Amniotic stem cell (primary cell): ENCODE data around the gene NKAP.
"Not testable (repeated sequence)": the region's sequence is repeated elsewhere in the genome, so short reads cannot be mapped to it uniquely, and the experiment has no call there.

Experiments used
- DNase-seq: peaks from one replicate; lab custom pipeline; 2025; lab: John Stamatoyannopoulos, UW

NKAP gene

DNA sequence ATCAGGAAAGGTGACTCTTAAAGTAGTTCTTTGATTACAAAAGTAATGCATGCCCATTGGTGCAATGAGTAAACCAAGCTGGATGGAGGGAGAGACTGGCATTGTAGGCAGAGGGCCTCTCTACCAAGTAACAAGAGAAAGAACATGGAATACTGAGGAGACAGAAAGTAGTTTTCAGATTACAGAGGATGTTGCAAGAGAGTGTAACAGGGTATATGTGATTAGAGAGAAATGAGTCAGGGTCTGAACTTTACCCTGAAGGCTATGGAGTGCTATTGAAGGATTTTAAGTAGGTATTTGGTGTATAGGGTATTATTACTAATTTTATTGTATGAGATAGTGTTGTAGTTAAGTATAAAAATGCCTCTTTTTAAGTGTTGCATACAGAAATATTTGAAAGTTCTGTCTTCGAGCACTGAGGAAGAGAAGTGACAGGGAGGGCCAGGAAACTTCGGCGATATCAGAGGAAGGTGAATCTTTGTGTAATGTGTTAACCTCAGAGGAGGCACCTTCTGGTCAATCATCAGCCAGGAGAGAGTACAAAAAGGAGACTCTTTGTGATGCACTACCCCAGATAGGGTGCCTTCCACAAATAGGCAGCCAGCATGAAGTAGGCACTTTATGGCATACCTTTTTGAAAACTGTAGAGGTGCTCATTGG, 8.2 kb downstream of the NKAP start:
- DNase-seq = no peak

DNA sequence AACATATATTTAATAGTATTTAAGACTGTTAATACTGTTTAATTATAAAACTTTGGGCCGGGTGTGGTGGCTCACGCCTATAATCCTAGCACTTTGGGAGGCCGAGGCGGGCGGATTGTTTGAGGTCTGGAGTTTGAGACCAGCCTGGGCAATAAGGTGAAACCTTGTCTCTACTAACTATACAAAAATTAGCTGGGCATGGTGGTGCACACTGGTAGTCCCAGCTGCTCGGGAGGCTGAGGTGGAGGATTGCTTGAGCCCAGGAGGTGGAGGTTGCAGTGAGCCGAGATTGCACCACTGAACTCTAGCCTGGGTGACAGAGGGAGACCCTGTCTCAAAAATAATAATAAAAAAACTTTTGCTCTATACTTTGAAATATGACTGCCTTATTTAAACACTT, 21.2 kb downstream of the NKAP start:
- not testable (repeated sequence) for DNase-seq

DNA sequence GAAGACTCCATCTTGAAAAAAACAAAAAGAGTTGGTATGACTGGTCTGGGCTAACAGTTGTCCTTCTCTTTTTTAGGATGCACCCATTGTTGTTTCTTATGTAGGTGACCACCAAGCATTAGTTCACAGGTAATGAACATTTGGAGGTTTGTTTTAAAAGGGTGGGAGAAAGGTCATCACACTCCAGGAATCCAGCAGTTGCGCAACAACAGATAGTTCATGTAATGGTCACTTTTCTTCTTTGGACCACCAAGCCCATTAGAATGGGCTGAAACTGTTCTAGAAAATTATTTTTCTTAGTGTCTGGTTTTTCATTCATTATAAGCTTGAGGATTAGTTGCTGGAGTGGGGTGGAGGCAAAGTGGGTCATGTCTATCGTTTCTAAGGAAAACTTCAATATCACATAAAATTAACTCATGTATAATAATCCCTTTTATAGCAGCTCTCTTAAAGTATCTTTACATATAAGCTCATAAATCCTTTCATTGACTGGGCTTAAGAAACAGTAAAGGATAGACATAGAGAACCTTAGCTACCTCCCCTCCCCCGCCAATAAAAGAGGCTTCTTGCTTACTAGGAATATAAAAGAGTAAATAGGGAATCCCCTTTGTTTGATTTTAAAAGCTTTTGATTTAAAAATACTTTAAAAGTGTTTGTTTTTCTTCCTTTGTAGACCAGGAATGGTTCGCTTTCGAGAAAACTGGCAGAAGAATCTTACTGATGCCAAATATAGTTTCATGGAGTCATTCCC, 23.5 kb downstream of the NKAP start:
- no peak for DNase-seq

DNA sequence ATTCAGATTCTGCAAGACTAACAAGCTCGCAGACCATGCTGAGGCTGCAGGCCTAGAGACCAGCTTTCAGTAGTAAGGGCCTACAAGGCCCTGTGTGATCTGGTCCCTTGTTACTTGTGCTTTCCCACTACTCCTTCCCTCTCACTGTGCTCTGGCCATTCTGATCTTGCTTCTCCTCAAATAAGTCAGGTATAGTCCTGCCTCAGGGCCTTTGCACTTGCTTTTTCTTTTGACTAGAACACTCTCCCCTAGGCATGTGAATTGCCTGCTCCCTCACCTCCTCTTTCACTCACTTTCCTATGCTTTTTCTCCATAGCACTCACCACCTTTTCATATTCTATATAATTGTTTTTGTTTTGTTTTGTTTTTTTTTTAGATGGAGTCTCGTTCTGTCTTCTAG, 25.7 kb downstream of the NKAP start:
- no peak for DNase-seq

DNA sequence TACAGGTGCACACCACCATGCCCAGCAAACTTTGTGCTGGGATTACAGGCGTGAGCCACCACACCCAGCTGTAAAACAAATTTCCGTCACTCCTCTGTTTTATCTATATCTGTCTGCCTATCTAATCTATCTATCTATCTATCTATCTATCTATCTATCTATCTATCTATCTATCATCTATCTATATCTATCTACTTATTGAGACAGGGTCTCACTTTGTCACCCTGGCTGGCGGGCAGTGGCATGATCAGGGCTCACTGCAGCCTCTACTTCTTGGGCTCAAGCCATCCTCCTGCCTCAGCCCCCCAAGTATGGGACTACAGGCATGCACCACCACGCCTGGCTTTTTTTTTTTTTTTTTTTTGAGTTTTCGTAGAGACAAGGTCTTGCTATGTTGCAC, 27.2 kb downstream of the NKAP start:
- DNase-seq = no peak

DNA sequence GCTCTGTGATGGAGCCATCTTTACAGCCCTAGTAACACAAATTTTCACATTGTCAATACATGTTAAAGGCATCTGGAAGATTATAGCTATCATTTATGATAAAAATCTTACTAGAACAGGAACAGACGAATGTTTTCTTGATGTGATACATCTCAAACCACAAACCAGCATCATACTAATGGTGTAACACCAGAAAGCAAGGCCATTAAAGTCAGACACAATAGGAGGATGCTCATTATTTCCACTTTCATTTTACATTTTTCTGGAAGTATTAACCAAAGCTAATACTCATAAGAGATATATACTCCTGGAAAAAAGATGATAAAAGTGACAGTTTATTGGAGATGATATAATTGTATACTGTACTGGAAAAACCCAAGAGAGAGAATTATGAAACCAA, 42.6 kb downstream of the NKAP start:
- no peak for DNase-seq

DNA sequence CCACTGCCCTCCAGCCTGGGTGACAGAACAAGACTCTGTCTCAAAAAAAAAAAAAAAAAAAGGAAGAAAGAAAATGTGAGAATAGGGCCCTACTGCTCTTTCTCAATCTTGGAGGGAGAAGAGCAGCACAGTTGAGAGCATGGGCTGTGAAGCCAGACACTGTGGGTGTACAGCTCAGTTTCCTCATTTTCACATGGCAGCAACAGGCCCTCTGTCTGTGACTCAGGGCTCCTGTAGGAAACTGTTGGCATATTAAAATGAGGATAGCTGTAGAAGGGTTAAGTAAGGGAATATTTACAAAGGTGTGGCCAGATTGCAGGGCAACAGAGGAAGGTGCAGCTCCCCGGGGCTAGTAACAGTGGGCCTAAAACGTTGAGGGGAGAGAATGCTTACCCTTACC, 44.4 kb downstream of the NKAP start:
- no peak for DNase-seq

DNA sequence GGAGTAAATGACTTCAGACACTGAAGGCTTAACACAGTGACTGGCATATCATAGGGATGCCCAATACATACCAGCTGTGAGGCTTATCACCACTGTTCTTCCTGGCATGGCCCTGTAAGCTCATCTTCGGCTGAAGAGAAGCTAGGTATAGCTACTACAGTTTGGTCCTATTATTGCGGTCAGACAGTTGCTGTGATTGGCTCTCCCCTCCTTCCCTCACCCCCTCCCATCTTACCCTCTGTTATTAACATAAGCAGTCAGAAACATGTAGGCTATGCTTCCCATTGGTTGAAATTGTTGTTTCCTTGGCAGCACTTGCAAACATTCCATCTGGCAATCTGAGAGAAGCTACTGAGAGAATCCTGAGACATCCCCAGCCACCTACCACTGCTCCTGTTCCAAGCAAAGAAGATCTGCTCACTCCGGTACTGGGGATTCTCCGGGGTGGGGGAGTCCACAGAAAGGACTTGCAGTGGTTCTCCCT, 47.7 kb downstream of the NKAP start, which contains the start of gene AKAP14:
AKAP14 (plus strand) TSS at position 51 of the 484 bp plus-strand sequence. CDS start 7,331 bp downstream, outside the sequence.
- DNase-seq = no peak

DNA sequence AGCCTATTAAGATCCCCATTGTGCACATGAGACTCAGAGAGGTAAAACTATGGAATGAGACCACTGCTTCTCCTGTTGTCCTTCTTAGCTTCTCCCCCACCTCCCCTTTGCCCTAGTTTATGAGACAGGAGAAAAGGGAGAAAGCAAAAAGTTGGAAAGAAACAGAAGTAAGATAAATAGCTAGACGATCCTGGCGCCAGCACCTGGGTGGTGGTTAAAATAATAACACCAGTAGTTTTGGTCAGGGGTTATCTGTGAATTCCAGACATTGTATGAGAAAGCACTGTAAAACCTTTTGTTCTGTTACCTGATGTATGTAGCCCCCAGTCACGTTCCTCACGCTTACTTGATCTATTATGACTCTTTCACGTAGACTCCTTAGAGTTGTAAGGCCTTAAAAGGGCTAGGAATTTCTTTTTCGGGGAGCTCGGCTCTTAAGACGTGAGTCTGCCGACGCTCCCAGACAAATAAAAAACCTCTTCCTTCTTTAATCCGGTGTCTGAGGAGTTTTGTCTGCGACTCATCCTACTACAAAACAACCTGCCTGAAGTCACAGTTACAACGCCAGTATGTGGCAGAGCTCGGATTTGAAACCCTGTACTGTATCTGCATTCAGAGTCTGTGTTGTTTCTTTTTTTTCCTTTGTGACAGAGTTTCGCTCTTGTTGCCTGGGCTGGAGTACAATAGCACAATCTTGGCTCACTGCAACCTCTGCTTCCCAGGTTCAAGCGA, 51.4 kb downstream of the NKAP start:
- not testable (repeated sequence) for DNase-seq

DNA sequence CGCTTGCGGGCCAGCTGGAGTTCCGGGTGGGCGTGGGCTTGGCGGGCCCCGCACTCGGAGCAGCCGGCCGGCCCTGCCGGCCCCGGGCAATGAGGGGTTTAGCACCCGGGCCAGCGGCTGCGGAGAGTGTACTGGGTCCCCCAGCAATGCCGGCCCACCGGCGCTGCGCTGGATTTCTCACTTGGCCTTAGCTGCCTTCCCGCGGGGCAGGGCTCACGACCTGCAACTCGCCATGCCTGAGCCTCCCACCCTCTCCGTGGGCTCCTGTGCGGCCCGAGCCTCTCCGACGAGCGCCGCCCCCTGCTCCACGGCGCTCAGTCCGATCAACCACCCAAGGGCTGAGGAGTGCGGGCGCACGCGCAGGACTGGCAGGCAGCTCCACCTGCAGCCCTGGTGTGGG, 52.9 kb downstream of the NKAP start:
- not testable (repeated sequence) for DNase-seq

DNA sequence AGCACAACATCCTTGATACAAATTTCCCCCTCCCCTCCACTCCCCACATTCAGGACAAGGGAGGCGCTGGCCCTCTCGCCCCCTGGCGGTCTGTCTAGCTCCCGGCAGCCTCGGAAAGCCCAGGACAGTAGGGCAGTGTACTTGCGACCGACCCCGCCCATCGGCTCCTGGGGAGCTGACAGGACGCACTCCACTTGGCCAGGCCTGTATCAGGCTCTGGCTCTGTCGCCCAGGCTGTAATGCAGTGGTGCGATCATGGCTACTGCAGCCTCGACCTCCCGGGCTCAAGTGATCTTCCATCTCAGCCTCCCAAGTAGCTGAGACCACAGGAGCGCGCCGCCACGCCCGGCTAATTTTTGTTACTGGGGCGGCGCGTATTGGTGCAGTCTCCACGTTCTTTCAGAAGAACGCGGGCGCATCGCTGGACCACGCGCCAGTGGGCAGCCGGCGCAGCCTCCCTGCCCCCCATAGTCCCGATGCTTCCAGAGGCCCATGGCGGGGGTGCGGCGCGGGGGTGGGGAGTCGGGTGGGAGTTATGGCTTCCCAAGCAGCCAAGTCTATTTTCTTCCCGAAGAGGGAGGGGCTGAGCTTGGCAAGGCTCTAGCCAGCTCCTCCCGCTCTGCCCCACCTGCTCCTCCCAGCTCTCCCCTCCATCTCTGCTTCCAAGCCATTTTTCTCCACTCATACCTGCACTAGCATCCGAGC, 55.7 kb downstream of the NKAP start:
- DNase-seq = no peak

DNA sequence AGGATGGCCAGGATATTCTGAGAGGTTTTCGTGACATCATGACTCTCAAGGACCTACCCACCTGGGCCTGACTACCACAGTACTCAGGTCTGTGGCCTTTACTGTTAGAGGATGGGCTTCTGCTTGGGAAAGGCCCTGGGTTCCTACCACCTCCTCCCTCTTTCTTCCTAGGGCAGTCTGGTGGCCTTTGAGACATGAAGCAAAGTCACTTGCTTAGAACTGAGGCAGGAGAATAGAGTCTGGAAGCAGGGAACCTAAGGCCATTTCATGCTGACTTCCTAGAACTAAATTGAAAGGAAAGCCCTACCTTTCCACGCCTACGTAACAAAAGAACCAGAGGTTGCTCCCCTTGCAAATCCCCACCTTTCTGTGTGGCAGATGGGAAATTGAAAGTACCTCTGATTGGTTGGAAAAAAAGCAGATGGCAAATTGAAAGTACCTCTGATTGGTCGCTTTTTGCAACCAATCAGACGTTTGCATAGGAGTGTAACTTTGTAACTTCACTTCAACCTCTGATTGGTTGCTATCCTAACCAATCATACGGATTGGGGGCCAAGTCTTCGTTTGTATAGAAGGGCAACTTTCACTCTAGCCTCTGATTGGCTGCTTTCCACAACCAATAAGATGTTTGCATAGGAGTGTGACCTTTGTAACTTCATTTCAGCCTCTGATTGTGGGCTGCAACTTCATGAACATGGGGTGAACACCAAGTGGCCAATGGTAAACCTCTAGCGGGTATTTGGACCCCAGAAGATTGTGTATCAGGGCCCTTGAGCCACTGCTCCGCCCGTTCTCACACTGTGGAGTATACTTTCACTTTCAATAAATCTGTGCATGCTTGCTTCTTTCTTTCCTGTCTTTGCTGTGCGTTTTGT, 57.8 kb downstream of the NKAP start:
- DNase-seq = no peak

DNA sequence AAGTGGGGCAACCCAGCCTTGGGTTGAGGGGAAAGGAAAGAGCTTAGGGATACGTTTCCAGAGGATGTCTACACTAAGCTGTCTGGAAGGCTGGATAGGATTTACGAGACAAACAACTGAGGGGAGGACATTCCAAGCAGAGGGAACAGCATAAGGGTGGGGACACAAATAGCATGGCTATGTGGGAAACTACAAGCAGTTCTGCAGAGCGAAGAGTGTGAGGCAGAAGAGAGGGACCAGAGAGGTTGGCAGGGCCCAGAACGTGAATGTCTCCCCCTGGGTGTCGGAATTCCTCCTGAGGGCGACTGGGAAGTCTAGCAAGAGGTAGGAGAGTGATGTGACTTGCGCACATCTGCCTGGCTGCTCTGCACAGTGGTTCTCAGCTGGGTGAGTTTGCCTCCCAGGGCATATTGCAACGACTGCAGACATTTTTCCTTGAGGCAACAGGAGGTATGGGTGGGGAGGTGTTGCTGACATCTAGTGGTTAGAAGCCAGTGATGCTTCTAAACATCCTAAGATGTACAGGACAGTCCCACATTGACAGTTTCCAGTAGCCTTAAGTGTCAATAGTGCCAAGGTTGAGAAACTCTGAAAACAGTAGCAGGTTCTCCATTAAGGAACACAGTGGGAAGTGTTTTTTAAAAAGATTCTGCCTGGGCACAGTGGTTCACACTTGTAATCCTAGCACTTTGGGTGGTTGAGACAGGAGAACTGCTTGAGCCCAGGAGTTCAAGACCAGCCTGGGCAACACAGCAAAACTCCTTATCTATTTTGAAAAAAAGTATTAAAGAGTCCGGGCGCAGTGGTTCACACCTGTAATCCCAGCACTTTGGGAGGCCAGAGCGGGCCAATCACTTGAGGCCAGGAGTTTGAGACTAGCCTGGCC, 62.8 kb downstream of the NKAP start:
- DNase-seq = peak; percentile 3

DNA sequence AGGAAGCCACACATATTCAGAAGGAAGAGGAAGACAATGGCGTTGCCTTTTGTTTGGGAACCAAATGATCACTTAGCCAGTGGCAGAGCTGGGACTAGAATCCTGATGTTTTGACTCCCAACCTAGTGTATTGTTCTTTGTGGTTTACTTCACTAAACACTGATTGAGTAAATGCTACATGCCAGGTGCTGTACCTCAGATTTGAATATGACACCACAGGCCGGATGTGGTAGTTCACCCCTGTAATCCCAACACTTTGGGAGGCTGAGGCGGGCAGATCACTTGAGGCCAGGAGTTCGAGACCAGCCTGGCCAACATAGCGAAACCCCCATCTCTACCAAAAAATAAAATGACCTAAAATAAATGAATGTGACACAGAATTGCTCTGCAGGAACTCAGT, 63.5 kb downstream of the NKAP start:
- DNase-seq = no peak

DNA sequence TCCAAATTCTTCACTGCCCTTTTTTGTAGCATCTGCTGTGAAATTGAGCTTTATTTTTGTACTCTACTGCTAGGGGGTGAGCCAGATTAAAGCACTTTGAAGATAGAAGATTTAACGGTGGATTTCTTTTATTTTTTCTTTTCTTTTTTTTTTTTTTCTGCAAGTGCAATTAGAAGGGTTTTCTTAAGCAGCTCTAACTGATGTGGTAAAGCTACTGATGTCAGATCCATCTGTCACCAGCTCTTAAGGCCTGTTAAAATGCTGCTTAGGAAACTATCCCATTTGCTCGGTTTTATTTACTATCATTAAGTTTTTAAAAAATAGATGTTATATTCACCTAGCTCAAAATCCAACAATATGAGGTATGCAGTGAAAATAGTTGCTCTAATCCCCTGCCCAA, 64.8 kb downstream of the NKAP start:
- DNase-seq = no peak

DNA sequence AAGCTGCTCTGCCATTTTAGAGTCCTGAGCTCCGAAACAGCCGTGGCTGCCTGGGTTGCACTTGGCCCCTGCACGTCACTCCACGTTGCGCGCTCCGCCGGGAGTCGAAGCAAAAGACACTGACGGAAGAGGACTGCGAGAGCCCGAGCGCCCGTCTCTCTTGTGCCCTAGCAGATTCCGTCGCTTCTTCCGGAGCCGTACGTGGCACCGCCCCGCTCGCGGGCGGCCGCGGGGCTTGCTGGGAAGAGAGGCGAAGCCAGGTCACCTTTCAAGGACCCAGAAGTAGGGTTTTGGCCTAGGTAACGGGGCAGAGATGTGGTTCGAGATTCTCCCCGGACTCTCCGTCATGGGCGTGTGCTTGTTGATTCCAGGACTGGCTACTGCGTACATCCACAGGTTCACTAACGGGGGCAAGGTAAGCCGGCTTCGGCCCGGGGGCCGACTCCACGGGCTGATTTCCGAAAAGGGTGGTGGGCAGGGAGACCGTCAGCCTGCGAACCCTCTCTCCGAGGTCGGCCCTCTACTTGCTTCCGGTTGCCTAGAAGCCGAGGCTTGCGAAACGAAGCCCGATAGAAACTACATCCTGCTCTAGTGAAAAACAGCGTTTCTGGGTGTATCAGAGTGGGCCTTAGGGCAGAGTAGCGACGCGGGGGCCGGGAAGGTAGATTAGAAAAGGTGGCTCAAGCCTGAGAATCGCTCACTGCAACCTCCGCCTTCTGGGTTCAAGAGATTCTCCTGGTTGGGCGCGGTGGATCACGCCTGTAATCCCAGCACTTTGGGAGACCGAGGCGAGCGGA, 71.8 kb downstream of the NKAP start, which contains the start of the genes NDUFA1 and RNF113A:
NDUFA1 (plus strand) TSS at position 234 of the 797 bp plus-strand sequence; CDS start at position 314, 80 bp downstream.
RNF113A (minus strand) TSS at position 135 of the 797 bp plus-strand sequence; CDS start at position 15, 120 bp downstream.
- peak; percentile 57 for DNase-seq

DNA sequence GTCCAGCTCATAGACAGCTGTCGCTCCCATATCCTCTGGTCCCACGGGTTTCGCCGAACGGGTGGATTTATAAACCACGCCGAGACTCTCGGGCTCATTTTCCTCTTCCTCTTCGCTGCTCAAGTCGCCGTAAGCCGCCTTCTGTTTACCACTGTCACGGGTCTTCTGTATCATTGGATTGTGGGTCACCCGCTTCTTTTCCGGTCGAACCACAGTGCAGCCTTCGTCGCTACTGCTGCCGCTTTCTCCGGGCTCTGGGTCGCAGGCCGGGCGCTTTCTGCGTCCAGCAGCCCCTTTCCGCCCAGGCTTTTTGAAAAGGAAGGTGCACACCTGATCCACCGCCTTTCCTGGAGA, 72.3 kb downstream of the NKAP start:
- DNase-seq = no peak
